Measurements from ENCODE around the gene TMEM179. TPM values are rescaled to one million over a fixed set of nuclear protein-coding genes. Genes with fewer than 3 reads are reported as not detected.

The TMEM179 gene
- total RNA-seq, 2 donors from 2014 or later, result 8.2 to 15.7 TPM

- H3K36me3 Mint-ChIP-seq (ENCODE audit: low read depth), result no peaks in the 10 kb centered on the region
- WGBS, 2 experiments (ENCODE audit: insufficient coverage in 1 of 2, insufficient read length in 1 of 2), result 90 to 93% methylated on average over 5 to 11 of the region's 11 CpGs
- peak; percentile 20 for DNase-seq
- no peaks in the 10 kb centered on the region for H3K9me3 ChIP-seq (ENCODE audit: control insufficient read depth, low read length)
- H3K4me1 Mint-ChIP-seq, result peaks cover 7% of the 10 kb centered on the region
- H3K4me1 ChIP-seq (ENCODE audit: control insufficient read depth, insufficient read depth, low read length), result no peaks in the 10 kb centered on the region
- no peak overlapping the region for H3K27ac Mint-ChIP-seq
- no peak overlapping the region for H3K27ac ChIP-seq (ENCODE audit: low read depth, low read length)
- no peak for TF ChIP-seq CTCF (conservative IDR thresholded peaks at IDR 0.05)
- H3K27me3 ChIP-seq (ENCODE audit: control insufficient read depth, insufficient read depth, low read length, poor library complexity, severe bottlenecking), result peaks cover 23% of the 10 kb centered on the region
- H3K9ac ChIP-seq (ENCODE audit: extremely low read depth, low read length, poor library complexity, severe bottlenecking), result no peak overlapping the region
- H3K4me3 ChIP-seq (ENCODE audit: low read length), result no peak overlapping the region
- no peaks in the 10 kb centered on the region for H3K9me3 Mint-ChIP-seq
- H3K4me3 Mint-ChIP-seq, result no peak overlapping the region
- H3K27me3 Mint-ChIP-seq (ENCODE audit: insufficient read depth), result peaks cover 35% of the 10 kb centered on the region
- H3K36me3 ChIP-seq (ENCODE audit: control insufficient read depth, insufficient read depth, low read length), result no peaks in the 10 kb centered on the region
Observed at GRCh38 chr14:104602315-104602932, 2.1 kb downstream of the TMEM179 start.

- no peak for DNase-seq
- peaks cover 28% of the 10 kb centered on the region for H3K27me3 Mint-ChIP-seq (ENCODE audit: insufficient read depth)
- no peak overlapping the region for H3K4me3 ChIP-seq (ENCODE audit: low read length)
- no peaks in the 10 kb centered on the region for H3K9me3 ChIP-seq (ENCODE audit: control insufficient read depth, low read length)
- no peaks in the 10 kb centered on the region for H3K36me3 ChIP-seq (ENCODE audit: control insufficient read depth, insufficient read depth, low read length)
- no peak for TF ChIP-seq CTCF (conservative IDR thresholded peaks at IDR 0.05)
- WGBS, 2 experiments (ENCODE audit: insufficient coverage in 1 of 2, insufficient read length in 1 of 2), result 84 to 89% methylated on average over 5 to 9 of the region's 9 CpGs
- no peak overlapping the region for H3K27ac ChIP-seq (ENCODE audit: low read depth, low read length)
- no peak overlapping the region for H3K27ac Mint-ChIP-seq
- H3K36me3 Mint-ChIP-seq (ENCODE audit: low read depth), result no peaks in the 10 kb centered on the region
- peaks cover 7% of the 10 kb centered on the region for H3K4me1 Mint-ChIP-seq
- peaks cover 22% of the 10 kb centered on the region for H3K27me3 ChIP-seq (ENCODE audit: control insufficient read depth, insufficient read depth, low read length, poor library complexity, severe bottlenecking)
- H3K9me3 Mint-ChIP-seq, result no peaks in the 10 kb centered on the region
- H3K9ac ChIP-seq (ENCODE audit: extremely low read depth, low read length, poor library complexity, severe bottlenecking), result no peak overlapping the region
- H3K4me1 ChIP-seq (ENCODE audit: control insufficient read depth, insufficient read depth, low read length), result no peaks in the 10 kb centered on the region
- no peak overlapping the region for H3K4me3 Mint-ChIP-seq
Observed at GRCh38 chr14:104601786-104602185, 2.8 kb downstream of the TMEM179 start.

- Histone ChIP-seq H3K9ac (ENCODE audit: extremely low read depth, low read length, poor library complexity, severe bottlenecking) (no peak overlapping the region), H3K27ac (ENCODE audit: low read depth, low read length) (no peak overlapping the region), H3K4me1 (ENCODE audit: control insufficient read depth, insufficient read depth, low read length) (no peaks in the 10 kb centered on the region), H3K9me3 (ENCODE audit: control insufficient read depth, low read length) (no peaks in the 10 kb centered on the region), H3K36me3 (ENCODE audit: control insufficient read depth, insufficient read depth, low read length) (no peaks in the 10 kb centered on the region), H3K27me3 (ENCODE audit: control insufficient read depth, insufficient read depth, low read length, poor library complexity, severe bottlenecking) (peaks cover 20% of the 10 kb centered on the region), H3K4me3 (ENCODE audit: low read length) (no peak overlapping the region)
- Mint-ChIP-seq H3K27ac (no peak overlapping the region), H3K4me3 (no peak overlapping the region), H3K27me3 (ENCODE audit: insufficient read depth) (peaks cover 19% of the 10 kb centered on the region), H3K4me1 (peaks cover 7% of the 10 kb centered on the region), H3K36me3 (ENCODE audit: low read depth) (no peaks in the 10 kb centered on the region), H3K9me3 (no peaks in the 10 kb centered on the region)
- no peak for DNase-seq
- WGBS, 2 experiments (ENCODE audit: insufficient coverage in 1 of 2, insufficient read length in 1 of 2), result 89 to 91% methylated on average over 7 to 8 of the region's 8 CpGs
- no peak for TF ChIP-seq CTCF (conservative IDR thresholded peaks at IDR 0.05)
Observed at GRCh38 chr14:104600805-104601204, 3.8 kb downstream of the TMEM179 start.
